H1 (cell line): ENCODE data around the gene ADRA2A. TPM values are rescaled to one million over a fixed set of nuclear protein-coding genes. Genes with fewer than 3 reads are reported as not detected.

Experiments
- CTCF ChIA-PET: fragments of 300-600 bp; sonication (Branson Sonifier 250); formaldehyde crosslinking; loops from one replicate; lab custom pipeline; 2021; ENCODE audit not compliant: partially characterized antibody; lab: Charles Lee
- POLR2A ChIA-PET: fragments of 300-600 bp; sonication (Branson Sonifier 250); formaldehyde crosslinking; loops from one replicate; lab custom pipeline; 2021; ENCODE audit warnings: inconsistent platforms; ENCODE audit not compliant: partially characterized antibody; lab: Charles Lee
- DNase-seq, 2 experiments: peaks; one replicate each; pipeline versions ENCODE4 v3.0.0 to v3.0.0-alpha.2; 2010 to 2022; ENCODE audit warnings: low spot score in 2 of 2, low read depth in 1 of 2, mixed read lengths in 1 of 2
- FAIRE-seq: peaks from 2 replicates; lab custom pipeline; 2011; peaks lifted over from hg19 to GRCh38; lab: Jason Lieb, UNC
- H2AFZ ChIP-seq: 2 replicates; pipeline ENCODE4 v1.8.1; 2012; ENCODE audit warnings: low read length, inconsistent platforms
- H2AK5ac ChIP-seq: 2 replicates; pipeline ENCODE4 v1.6.1; 2013; ENCODE audit warnings: low read depth, low read length
- H2BK120ac ChIP-seq: replicated peaks from 2 replicates; pipeline ENCODE3; 2013; ENCODE audit warnings: low read depth, low read length, inconsistent platforms
- H2BK12ac ChIP-seq: 2 replicates; pipeline ENCODE4 v1.6.1; 2013; ENCODE audit warnings: low read depth, low read length
- H2BK15ac ChIP-seq: 2 replicates; pipeline ENCODE4 v1.6.1; 2013; ENCODE audit warnings: low read length
- H2BK20ac ChIP-seq: 2 replicates; pipeline ENCODE4 v1.6.1; 2013; ENCODE audit warnings: low read length
- H2BK5ac ChIP-seq: 2 replicates; pipeline ENCODE4 v1.6.1; 2013; ENCODE audit warnings: low read depth, low read length
- H3K14ac ChIP-seq: 2 replicates; pipeline ENCODE4 v1.6.1; 2013; ENCODE audit warnings: inconsistent platforms; ENCODE audit not compliant: insufficient read length
- H3K18ac ChIP-seq: 2 replicates; pipeline ENCODE4 v1.6.1; 2013; ENCODE audit warnings: low read length; ENCODE audit errors: extremely low read depth
- H3K23ac ChIP-seq: 2 replicates; pipeline ENCODE4 v1.6.1; 2013; ENCODE audit warnings: inconsistent platforms; ENCODE audit not compliant: insufficient read length
- H3K23me2 ChIP-seq: 2 replicates; pipeline ENCODE4 v1.6.1; 2013; ENCODE audit warnings: low read depth, low read length
- H3K27ac ChIP-seq: 2 replicates; pipeline ENCODE4 v1.6.1; 2011; ENCODE audit warnings: low read depth, low read length, inconsistent platforms
- H3K27me3 ChIP-seq, 4 experiments: replicated peaks in 1 of 4; 1 replicate in 1 of 4; 2 replicates in 3 of 4; pipeline versions ENCODE4 v1.6.1 to v1.8.1; 2011 to 2013; ENCODE audit warnings: low read length in 3 of 4, mild to moderate bottlenecking in 3 of 4, inconsistent platforms in 2 of 4, mixed read lengths in 2 of 4, moderate library complexity in 1 of 4; ENCODE audit not compliant: control insufficient read depth in 3 of 4, insufficient read depth in 3 of 4; ENCODE audit errors: extremely low read depth in 1 of 4
- H3K36me3 ChIP-seq, 4 experiments: 2 replicates each; pipeline versions ENCODE4 v1.6.1 to v1.8.1; 2011 to 2013; ENCODE audit warnings: mild to moderate bottlenecking in 4 of 4, low read length in 3 of 4, moderate library complexity in 2 of 4, control low read depth in 1 of 4, inconsistent platforms in 1 of 4; ENCODE audit not compliant: insufficient read depth in 4 of 4, control insufficient read depth in 2 of 4
- H3K4ac ChIP-seq: replicated peaks from 2 replicates; pipeline ENCODE3; 2013; ENCODE audit warnings: low read length, low read depth, mixed read lengths, inconsistent platforms; ENCODE audit not compliant: insufficient read length
- H3K4me1 ChIP-seq, 4 experiments: replicated peaks in 1 of 4; 1 replicate in 1 of 4; 2 replicates in 3 of 4; pipeline versions ENCODE4 v1.6.1 to v1.8.1; 2011 to 2013; ENCODE audit warnings: low read length in 3 of 4, inconsistent platforms in 2 of 4, mixed read lengths in 1 of 4; ENCODE audit not compliant: insufficient read depth in 4 of 4, control insufficient read depth in 3 of 4
- H3K4me2 ChIP-seq, 2 experiments: 2 replicates each; pipeline versions ENCODE4 v1.6.1 to v1.8.1; 2011 to 2013; ENCODE audit warnings: low read depth in 2 of 2, low read length in 2 of 2, control low read depth in 1 of 2, inconsistent platforms in 1 of 2, mild to moderate bottlenecking in 1 of 2; ENCODE audit not compliant: insufficient read depth in 1 of 2
- H3K4me3 ChIP-seq, 4 experiments: fragments of 200-600, 300-600 bp in 1 of 4; sonication (generic), shearing (Covaris generic), sonication (Bioruptor Twin) in 1 of 4; 2 replicates each; pipeline versions ENCODE4 v1.5.1 to v1.8.1; 2011 to 2016; ENCODE audit warnings: low read length in 4 of 4, low read depth in 3 of 4, control low read depth in 2 of 4, inconsistent platforms in 2 of 4, mild to moderate bottlenecking in 2 of 4, mixed read lengths in 1 of 4, moderate library complexity in 1 of 4; ENCODE audit not compliant: insufficient read depth in 2 of 4; ENCODE audit errors: extremely low read depth in 1 of 4
- H3K56ac ChIP-seq: replicated peaks from 2 replicates; pipeline ENCODE3; 2013; ENCODE audit warnings: low read depth, mild to moderate bottlenecking, mixed read lengths, low read length, inconsistent platforms; ENCODE audit not compliant: insufficient read length
- H3K79me1 ChIP-seq: 2 replicates; pipeline ENCODE4 v1.6.1; 2013; ENCODE audit warnings: low read depth, low read length, control low read depth
- H3K79me2 ChIP-seq, 2 experiments: 2 replicates each; pipeline versions ENCODE4 v1.6.1 to v1.8.1; 2012 to 2013; ENCODE audit warnings: low read length in 2 of 2, mild to moderate bottlenecking in 2 of 2, inconsistent platforms in 1 of 2; ENCODE audit not compliant: insufficient read depth in 2 of 2, control insufficient read depth in 1 of 2
- H3K9ac ChIP-seq, 4 experiments: replicated peaks in 1 of 4; 1 replicate in 1 of 4; 2 replicates in 3 of 4; pipeline versions ENCODE4 v1.6.1 to v1.8.1; 2011 to 2013; ENCODE audit warnings: low read depth in 3 of 4, low read length in 3 of 4, control low read depth in 2 of 4, mild to moderate bottlenecking in 2 of 4, moderate library complexity in 2 of 4, inconsistent platforms in 1 of 4; ENCODE audit errors: extremely low read depth in 1 of 4
- H3K9me3 ChIP-seq, 2 experiments: 2 replicates each; pipeline versions ENCODE4 v1.6.1 to v1.8.1; 2012 to 2013; ENCODE audit warnings: mild to moderate bottlenecking in 2 of 2, moderate library complexity in 2 of 2, control low read depth in 1 of 2, inconsistent platforms in 1 of 2, low read depth in 1 of 2, low read length in 1 of 2, mixed read lengths in 1 of 2; ENCODE audit not compliant: insufficient read depth in 2 of 2
- H4K20me1 ChIP-seq, 2 experiments: replicated peaks in 1 of 2; 2 replicates each; pipeline versions ENCODE3 to v1.8.1; 2011 to 2013; ENCODE audit warnings: inconsistent platforms in 2 of 2, low read length in 2 of 2, mild to moderate bottlenecking in 1 of 2; ENCODE audit not compliant: insufficient read depth in 2 of 2, control insufficient read depth in 1 of 2
- H4K5ac ChIP-seq: 2 replicates; pipeline ENCODE4 v1.6.1; 2013; ENCODE audit warnings: low read length, low read depth, mixed read lengths, inconsistent platforms; ENCODE audit not compliant: insufficient read length
- H4K8ac ChIP-seq: 2 replicates; pipeline ENCODE4 v1.8.0; 2013; ENCODE audit warnings: mild to moderate bottlenecking, moderate library complexity, low read length, inconsistent platforms; ENCODE audit not compliant: insufficient read depth; ENCODE audit errors: extremely low read depth
- H4K91ac ChIP-seq: replicated peaks from 2 replicates; pipeline ENCODE3; 2013; ENCODE audit warnings: low read length, mixed read lengths, inconsistent platforms; ENCODE audit not compliant: insufficient read length
- BRCA1 ChIP-seq: IDR thresholded peaks from 2 replicates; pipeline ENCODE4 v1.6.1; 2012; ENCODE audit warnings: low read depth, low read length, improper control_type of control experiment
- CREB1 ChIP-seq: IDR thresholded peaks from 2 replicates; pipeline ENCODE4 v1.6.1; 2012; ENCODE audit warnings: inconsistent platforms
- JUND ChIP-seq: IDR thresholded peaks from 2 replicates; pipeline ENCODE4 v1.6.1; 2011; ENCODE audit warnings: mild to moderate bottlenecking, improper control_type of control experiment, low read length
- SP2 ChIP-seq: IDR thresholded peaks from 2 replicates; pipeline ENCODE4 v1.6.1; 2012; ENCODE audit warnings: mild to moderate bottlenecking, low read length, inconsistent platforms
- SRF ChIP-seq: IDR thresholded peaks from 2 replicates; pipeline ENCODE4 v1.6.1; 2011; ENCODE audit warnings: mild to moderate bottlenecking, low read depth, low read length, moderate library complexity
- YY1 ChIP-seq: IDR thresholded peaks from 2 replicates; pipeline ENCODE4 v1.6.1; 2011; ENCODE audit warnings: low read depth, mild to moderate bottlenecking, low read length
- WGBS, 2 experiments: shearing (Covaris generic) in 1 of 2; methylation state at CpG; one replicate each; pipeline versions ENCODE4 v1.1.6 to v1.1.7; 2013 to 2015; ENCODE audit warnings: low lambda C conversion rate in 2 of 2, mixed read lengths in 2 of 2, inconsistent platforms in 1 of 2, low coverage in 1 of 2, missing lambda C conversion rate in 1 of 2; ENCODE audit not compliant: insufficient replicate concordance in 2 of 2, insufficient coverage in 1 of 2, insufficient read length in 1 of 2; ENCODE audit errors: extremely low coverage in 1 of 2, missing lambda C conversion rate in 1 of 2; 5-methylcytosine and 5-hydroxymethylcytosine counted together
- polyA plus RNA-seq, 7 experiments: library from polyadenylated mRNA; depleted of rRNA in 3 of 7; stranded (reverse) in 5 of 7; unstranded in 2 of 7; fragments of >200 nt in 5 of 7; fragments of 200-250 nt in 2 of 7; gene quantifications; 1 replicate in 5 of 7; 2 replicates in 1 of 7; 4 replicates in 1 of 7; pipeline versions ENCODE4 v1.2.1 to v1.2.3, GENCODE V29; 2011 to 2013; ENCODE audit warnings: missing spikeins in 2 of 7, mixed read lengths in 2 of 7
- total RNA-seq: library from RNA; stranded (reverse); fragmentation: NEBNext Ultra II Directional; extraction: Animal tissue kit (Norgen Biotek cat#: 25700); gene quantifications from 2 replicates; pipeline ENCODE4 v1.2.1, GENCODE V29; 2021

ADRA2A gene
- total and polyA plus RNA-seq, 2 of the 8 experiments (the other 6 are each of a cell fraction or from before 2014, with no cell fraction given) = 5.9 to 6.2 TPM

DNA sequence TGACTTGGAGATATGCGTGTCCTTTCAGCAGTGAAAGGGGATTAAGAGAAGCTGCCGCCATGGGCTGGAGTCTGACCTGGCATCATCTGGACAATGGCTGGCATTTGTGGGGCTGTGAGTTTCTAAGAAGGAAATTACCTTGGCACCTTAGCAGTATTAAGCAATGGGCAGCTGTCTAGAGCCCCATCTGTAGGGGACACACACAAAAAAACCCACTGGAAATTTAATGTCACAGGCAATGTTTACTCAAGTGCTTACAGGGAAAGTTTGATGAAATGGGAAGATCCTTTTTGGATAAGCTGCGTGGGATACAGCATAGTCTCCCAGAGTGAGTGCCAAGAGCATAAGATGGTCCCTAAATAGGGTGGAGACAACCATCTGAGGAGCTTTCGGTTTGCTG, 25.0 kb downstream of the ADRA2A start:
- WGBS, 2 experiments = 90% methylated on average over 4 of the region's 4 CpGs; no CpG with 5 or more reads in 1 of the 2 experiments
- H4K5ac ChIP-seq = no peak overlapping the region
- CTCF ChIA-PET = interaction anchor here (0.8 to 11.3 kb wide), 6 partner anchors 9 to 1217 kb away, joined by 3 to 83 read pairs (median 4); partner anchors contain the start of gene ADRA2A
- H3K23me2 ChIP-seq = no peaks in the 10 kb centered on the region
- no peak overlapping the region for H4K91ac ChIP-seq
- FAIRE-seq = no peak
- no peak overlapping the region for H2BK12ac ChIP-seq
- no peak overlapping the region for H3K9ac ChIP-seq
- H3K27ac ChIP-seq = no peak overlapping the region
- no peaks in the 10 kb centered on the region for H3K79me2 ChIP-seq
- no peak overlapping the region for H3K4me3 ChIP-seq
- H3K79me1 ChIP-seq = no peaks in the 10 kb centered on the region
- H2BK5ac ChIP-seq = no peak overlapping the region
- no peak overlapping the region for H2AFZ ChIP-seq
- no peak for DNase-seq
- H3K18ac ChIP-seq = no peak overlapping the region
- no peak overlapping the region for H2BK20ac ChIP-seq
- H4K8ac ChIP-seq = no peak overlapping the region
- H4K20me1 ChIP-seq = no peaks in the 10 kb centered on the region
- no peak overlapping the region for H3K4ac ChIP-seq
- no peak overlapping the region for H2AK5ac ChIP-seq
- no peak overlapping the region for H3K4me2 ChIP-seq
- no peak for TF ChIP-seq JUND
- no peak for TF ChIP-seq SRF
- TF ChIP-seq CREB1 = no peak
- TF ChIP-seq SP2 = no peak
- no peak for TF ChIP-seq YY1
- no peak for TF ChIP-seq BRCA1
- no peak overlapping the region for H3K56ac ChIP-seq
- H3K36me3 ChIP-seq = no peaks in the 10 kb centered on the region
- H3K4me1 ChIP-seq = no peaks in the 10 kb centered on the region
- no peaks in the 10 kb centered on the region; a peak in 1 of 4 replicates for H3K9me3 ChIP-seq
- no peak overlapping the region for H2BK120ac ChIP-seq
- no peak overlapping the region for H2BK15ac ChIP-seq
- no peaks in the 10 kb centered on the region; a peak in 1 of 7 replicates for H3K27me3 ChIP-seq
- H3K23ac ChIP-seq = no peak overlapping the region
- H3K14ac ChIP-seq = no peak overlapping the region
- POLR2A ChIA-PET = no interaction called here
